Heart left ventricle (tissue), 16 donors: ENCODE data around the gene KCNMA1. TPM values are rescaled to one million over a fixed set of nuclear protein-coding genes. Genes with fewer than 3 reads are reported as not detected.

Experiments used
- ATAC-seq, 4 donors: fragments of 200-7000 bp; cut with Tn5 transposase; one replicate each; pipeline ENCODE4 v1.9.1; 2020 to 2022; ENCODE audit warnings: moderate library complexity in 4 of 4, mild to moderate bottlenecking in 3 of 4, moderate number of reproducible peaks in 1 of 4
- DNase-seq, 5 donors: peaks; one replicate each; pipeline ENCODE4 v3.0.0-alpha.2; 2020
- H3K27ac ChIP-seq, 12 donors: fragments of 200-600 bp; sonication (generic) in 4 of 12; one replicate each; pipeline versions ENCODE4 v1.5.0 to v1.8.0; 2016 to 2022; ENCODE audit warnings: mild to moderate bottlenecking in 2 of 12
- H3K27me3 ChIP-seq, 9 donors: fragments of 200-600 bp; sonication (generic) in 2 of 9; one replicate each; pipeline versions ENCODE4 v1.5.1 to v1.8.0; 2016 to 2022; ENCODE audit warnings: mild to moderate bottlenecking in 3 of 9
- H3K36me3 ChIP-seq, 9 donors: fragments of 200-600 bp; sonication (generic) in 2 of 9; one replicate each; pipeline versions ENCODE4 v1.5.0 to v1.8.0; 2018 to 2022; ENCODE audit warnings: mild to moderate bottlenecking in 2 of 9
- H3K4me1 ChIP-seq, 12 donors: fragments of 200-600 bp; sonication (generic) in 4 of 12; one replicate each; pipeline versions ENCODE4 v1.5.0 to v1.8.0; 2016 to 2022; ENCODE audit warnings: mild to moderate bottlenecking in 3 of 12
- H3K4me3 ChIP-seq, 12 donors: fragments of 200-600 bp; sonication (generic) in 4 of 12; one replicate each; pipeline versions ENCODE4 v1.5.0 to v1.8.0; 2017 to 2022; ENCODE audit warnings: mild to moderate bottlenecking in 9 of 12, moderate library complexity in 4 of 12
- H3K9me3 ChIP-seq, 12 donors: fragments of 200-600 bp; sonication (generic) in 4 of 12; one replicate each; pipeline versions ENCODE4 v1.5.0 to v1.8.0; 2016 to 2022; ENCODE audit warnings: mild to moderate bottlenecking in 1 of 12
- CTCF ChIP-seq, 12 donors: fragments of 200-600 bp; sonication (generic) in 4 of 12; IDR thresholded peaks; one replicate each; pipeline versions ENCODE4 v1.5.0 to v1.8.0; 2018 to 2022; ENCODE audit warnings: antibody characterized with exemption in 12 of 12, mild to moderate bottlenecking in 5 of 12
- POLR2A ChIP-seq, 2 donors: fragments of 450-650 bp; IDR thresholded peaks; one replicate each; pipeline ENCODE4 v1.6.1; 2017; ENCODE audit warnings: antibody characterized with exemption in 2 of 2, mild to moderate bottlenecking in 2 of 2, moderate library complexity in 2 of 2
- WGBS, 4 donors: extraction: QIAGEN DNeasy Blood & Tissue Kit in 2 of 4; methylation state at CpG; one replicate each; pipeline versions ENCODE4 v1.1.5 to v1.1.7; 2013 to 2018; 5-methylcytosine and 5-hydroxymethylcytosine counted together
- intact Hi-C, 10 donors: fragments of 100-400 bp; cut with DNase I; formaldehyde crosslinking; loops; one replicate each; pipeline versions ENCODE4 v1.11.1 to v1.14.2; 2022
- polyA plus RNA-seq, 2 donors: library from polyadenylated mRNA; stranded (reverse); fragments of 200-250 nt; gene quantifications; one replicate each; pipeline ENCODE4 v1.2.3, GENCODE V29; 2013
- total RNA-seq, 9 donors: library from RNA; depleted of rRNA in 2 of 9; stranded (reverse); fragments of >200 nt in 2 of 9; fragmentation: NEBNext Ultra II Directional in 3 of 9; extraction: Animal tissue kit (Norgen Biotek cat#: 25700) in 3 of 9; gene quantifications; one replicate each; pipeline versions ENCODE4 v1.1.0 to v1.2.4, GENCODE V29; 2016 to 2023
- donor health status: ischemic (EF 13 %, LVEDD 7.1; RV severe dilation, severe dysfunction).
- donor health status: healthy with polysubstance abuse.
- donor health status: DM: no; HTN: yes; CAD: no.
- donor health status: DM: no; HTN: no; CAD: no.
- donor health status: ischemic (EF 25% LVEDD 6.9; RV normal size, moderate dysfunction).
- donor health status: ischemic (EF 25% LVEDD 5.7; RV mildly dilated, moderate dysfunction).
- donor health status: healthy.
- donor health status: DM: yes; HTN: yes; CAD: no.
- donor health status: ischemic (EF 35%, LVEDD 5.7; RV mildly dilated, moderate dysfunction).
- donor health status: nonischemic (EF 11% LVEDD 7.7; RV severe dilation, severe dysfunction).
- donor health status: DM: yes; HTN: yes; CAD: no.
- donor health status: PGD.
- donor health status: ischemic (EF 29% LVEDD 5.4; RV normal size, mild dysfunction).
- donor health status: nonischemic (EF 23%, LVEDD 6.1; RV moderate dilation, normal function).

The KCNMA1 gene
- total and polyA plus RNA-seq, 11 donors, result 0.39 to 8.7 (median 1.7) TPM

DNA sequence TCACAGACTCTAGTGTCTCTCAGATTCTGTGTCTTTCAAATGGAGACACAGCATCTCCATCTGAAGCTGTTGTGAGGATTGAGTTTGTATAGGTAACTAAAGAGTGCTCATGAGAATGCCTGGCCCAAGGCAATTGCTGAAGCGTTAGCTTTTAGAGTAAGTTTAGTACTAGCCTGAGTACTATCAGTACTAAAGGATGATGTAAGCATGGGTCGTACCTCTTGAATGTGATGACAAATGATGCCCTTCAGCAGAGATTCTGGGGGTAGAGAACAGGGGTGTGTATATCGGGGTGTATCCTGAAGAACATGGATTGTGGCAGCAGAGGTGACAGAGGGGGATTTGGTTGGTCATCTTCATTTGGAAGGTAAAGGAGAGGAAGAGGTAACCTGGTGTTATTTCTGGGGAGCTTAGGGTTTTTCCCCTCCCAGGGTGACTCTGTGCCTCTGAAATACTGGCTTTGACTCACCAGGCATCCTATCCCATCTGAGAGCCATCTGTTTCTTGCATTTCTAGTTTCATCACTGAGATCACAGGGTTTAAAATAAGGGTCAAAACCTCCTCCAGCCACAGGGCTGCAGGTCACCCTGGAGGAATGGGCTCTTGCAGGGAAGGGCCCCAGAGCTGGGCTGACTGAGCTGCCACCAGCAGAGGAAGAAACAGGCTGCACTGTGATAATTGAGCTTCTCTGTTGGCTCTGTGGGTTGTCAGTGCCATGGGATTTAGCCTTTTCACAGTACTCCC is 756.0 kb downstream of the KCNMA1 start:
- intact Hi-C loops, result loop anchor here in 4 of 10 donors (5.0 to 10.0 kb wide), 4 partner anchors 104 to 249 kb away; no protein-coding TSS in a partner anchor
- H3K27ac ChIP-seq, result no peak overlapping the region
- no peak for TF ChIP-seq POLR2A (IDR thresholded peaks at IDR 0.05)
- TF ChIP-seq CTCF (IDR thresholded peaks at IDR 0.05), result no peak
- no peaks in the 10 kb centered on the region for H3K36me3 ChIP-seq
- H3K4me3 ChIP-seq, result no peak overlapping the region
- 63 to 81% (median 74%) methylated on average over 3 of the region's 3 CpGs for WGBS, 4 donors
- DNase-seq (no peak), ATAC-seq (no peak)
- H3K27me3 ChIP-seq, result peaks cover 0 to 5% (median 0%) of the 10 kb centered on the region in 9 donors
- H3K4me1 ChIP-seq, result peaks cover 0 to 45% (median 5%) of the 10 kb centered on the region in 12 donors
- H3K9me3 ChIP-seq, result no peaks in the 10 kb centered on the region

- intact Hi-C loops, result loop anchor here in 4 of 10 donors (5.0 to 10.0 kb wide), 4 partner anchors 104 to 249 kb away; no protein-coding TSS in a partner anchor
- Histone ChIP-seq H3K27me3 (peaks cover 0 to 5% (median 0%) of the 10 kb centered on the region in 9 donors), H3K4me3 (no peak overlapping the region), H3K9me3 (no peaks in the 10 kb centered on the region), H3K4me1 (peaks cover 0 to 38% (median 2%) of the 10 kb centered on the region in 12 donors), H3K27ac (no peak overlapping the region), H3K36me3 (no peaks in the 10 kb centered on the region)
- 83 to 92% (median 91%) methylated on average over 4 of the region's 4 CpGs for WGBS, 4 donors
- TF ChIP-seq CTCF (IDR thresholded peaks at IDR 0.05) (no peak), POLR2A (IDR thresholded peaks at IDR 0.05) (no peak)
- no peak for DNase-seq
- ATAC-seq, result no peak
These were observed 756.7 kb downstream of the KCNMA1 start for GRCh38 chr10:76880931-76881330.

- intact Hi-C loops, result no loop called here
These were observed 758.3 kb downstream of the KCNMA1 start for GRCh38 chr10:76879116-76879913.

More at GRCh38 chr10:76879116-76879913, 758.3 kb downstream of the KCNMA1 start:
- Histone ChIP-seq H3K4me3 (no peak overlapping the region), H3K27ac (no peak overlapping the region), H3K9me3 (no peaks in the 10 kb centered on the region), H3K4me1 (peaks cover 0 to 38% (median 4%) of the 10 kb centered on the region in 12 donors), H3K36me3 (no peaks in the 10 kb centered on the region), H3K27me3 (peaks cover 0 to 5% (median 0%) of the 10 kb centered on the region in 9 donors)
- no peak for ATAC-seq
- WGBS, 4 donors, result 71 to 79% (median 74%) methylated on average over 9 of the region's 9 CpGs
- no peak for DNase-seq
- TF ChIP-seq POLR2A (IDR thresholded peaks at IDR 0.05), result no peak
- TF ChIP-seq CTCF (IDR thresholded peaks at IDR 0.05), result no peak
